ENCODE results near the gene CAP2.
"Not testable (repeated sequence)": the region's sequence is repeated elsewhere in the genome, so short reads cannot be mapped to it uniquely, and the experiment has no call there.

CAP2 gene

GRCh38 chr6:17397764-17398194, 4.4 kb downstream of the CAP2 start:
- DNase-seq: no peak

GRCh38 chr6:17405181-17405943, 12.0 kb downstream of the CAP2 start:
- not testable (repeated sequence) for DNase-seq

GRCh38 chr6:17405944-17406245, 12.5 kb downstream of the CAP2 start:
- DNase-seq: no peak

- no peak for DNase-seq
Observed at GRCh38 chr6:17408081-17408480, 14.7 kb downstream of the CAP2 start.

GRCh38 chr6:17410281-17410680, 16.9 kb downstream of the CAP2 start:
- DNase-seq: no peak

GRCh38 chr6:17413313-17413750, 19.9 kb downstream of the CAP2 start:
- no peak for DNase-seq

- not testable (repeated sequence) for DNase-seq
Observed at GRCh38 chr6:17414395-17414794, 21.0 kb downstream of the CAP2 start.

GRCh38 chr6:17415321-17415720, 21.9 kb downstream of the CAP2 start:
- DNase-seq: no peak

- no peak for DNase-seq
Observed at GRCh38 chr6:17416806-17417205, 23.4 kb downstream of the CAP2 start.

GRCh38 chr6:17417817-17418216, 24.4 kb downstream of the CAP2 start:
- DNase-seq: no peak

- DNase-seq: no peak
Observed at GRCh38 chr6:17418281-17419188, 25.1 kb downstream of the CAP2 start.

- no peak for DNase-seq
Observed at GRCh38 chr6:17419189-17419575, 25.8 kb downstream of the CAP2 start.

GRCh38 chr6:17420368-17420767, 27.0 kb downstream of the CAP2 start:
- DNase-seq: no peak

GRCh38 chr6:17421406-17421805, 28.0 kb downstream of the CAP2 start:
- DNase-seq: no peak

GRCh38 chr6:17423026-17423425, 29.6 kb downstream of the CAP2 start:
- no peak for DNase-seq

- no peak for DNase-seq
Observed at GRCh38 chr6:17427062-17427461, 33.7 kb downstream of the CAP2 start.

GRCh38 chr6:17427617-17428016, 34.2 kb downstream of the CAP2 start:
- no peak for DNase-seq

- DNase-seq: not testable (repeated sequence)
Observed at GRCh38 chr6:17428595-17429120, 35.3 kb downstream of the CAP2 start.

GRCh38 chr6:17429383-17430061, 36.1 kb downstream of the CAP2 start:
- no peak for DNase-seq

- no peak for DNase-seq
Observed at GRCh38 chr6:17431581-17431980, 38.2 kb downstream of the CAP2 start.

- DNase-seq: no peak
Observed at GRCh38 chr6:17432356-17432755, 39.0 kb downstream of the CAP2 start.

- no peak for DNase-seq
Observed at GRCh38 chr6:17439243-17439993, 46.0 kb downstream of the CAP2 start.

- not testable (repeated sequence) for DNase-seq
Observed at GRCh38 chr6:17440811-17441210, 47.4 kb downstream of the CAP2 start.

All from CD4-positive, alpha-beta T cell treated with Interleukin-17A for 1 hour (primary cell).